Mucosa of stomach (tissue), 1 donor: ENCODE data around the gene NR2F2.

Source experiments
- H3K27me3 ChIP-seq: one replicate; pipeline ENCODE4 v1.7.0; 2013; ENCODE audit warnings: mild to moderate bottlenecking, low read length; ENCODE audit not compliant: control insufficient read depth, insufficient read depth
- H3K36me3 ChIP-seq: one replicate; pipeline ENCODE4 v1.7.0; 2013; ENCODE audit warnings: low read length; ENCODE audit not compliant: control insufficient read depth, insufficient read depth
- H3K4me1 ChIP-seq: one replicate; pipeline ENCODE4 v1.7.0; 2013; ENCODE audit warnings: mild to moderate bottlenecking, low read length; ENCODE audit not compliant: control insufficient read depth, insufficient read depth
- H3K4me3 ChIP-seq: one replicate; pipeline ENCODE4 v1.7.0; 2013; ENCODE audit warnings: low read length
- H3K9ac ChIP-seq: one replicate; pipeline ENCODE4 v1.7.0; 2013; ENCODE audit warnings: mild to moderate bottlenecking, low read length, moderate library complexity
- H3K9me3 ChIP-seq: one replicate; pipeline ENCODE4 v1.7.0; 2013; ENCODE audit warnings: mild to moderate bottlenecking, low read length, moderate library complexity; ENCODE audit not compliant: control insufficient read depth
- donor health status: Pancreatic carcinoma.

NR2F2 gene

DNA sequence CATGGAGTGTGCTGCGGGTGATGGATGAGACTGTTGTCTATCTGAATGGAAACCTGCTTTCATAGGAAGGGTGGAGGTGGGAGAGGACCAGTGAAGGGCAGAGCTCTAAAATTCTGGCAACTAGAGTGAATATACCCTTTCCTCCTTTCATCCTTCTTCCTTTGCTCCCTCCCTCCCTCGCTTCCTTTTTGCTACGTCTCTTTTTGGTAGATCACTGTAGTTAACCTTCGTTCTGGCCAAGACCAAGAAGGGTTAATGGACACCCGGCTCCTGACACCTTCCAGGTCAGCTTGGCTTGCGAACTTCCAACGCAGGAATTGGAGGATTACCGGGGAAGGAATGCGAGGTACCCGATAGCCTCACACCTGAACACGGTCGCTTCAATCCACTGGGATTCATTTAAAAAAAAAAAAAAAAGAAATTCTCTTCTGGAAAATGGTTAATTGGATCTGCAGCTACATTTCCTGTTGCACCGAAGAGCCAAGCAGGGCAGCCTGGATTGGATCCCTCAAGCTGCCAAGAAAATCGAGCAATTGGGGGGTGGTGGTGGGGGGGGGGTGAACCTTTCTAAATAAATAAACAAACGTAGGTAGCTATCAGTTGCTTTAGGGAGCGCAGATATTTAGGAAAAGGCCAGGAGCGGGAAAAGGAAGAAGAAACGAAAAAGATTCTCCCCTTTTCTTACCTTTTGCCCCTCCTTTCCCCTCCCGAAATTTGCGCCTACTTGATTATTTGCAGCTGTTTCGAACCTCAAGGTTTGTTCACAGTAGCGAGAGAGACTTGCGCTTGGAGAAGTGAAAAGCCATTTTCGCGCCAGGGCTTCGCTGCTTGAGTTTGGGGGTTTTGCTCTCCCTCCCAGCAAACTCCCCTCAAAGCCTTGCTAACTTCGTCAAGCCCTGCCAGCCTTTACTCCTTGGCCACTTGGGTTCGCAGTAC, 9.5 kb upstream of the NR2F2 start:
- H3K9ac ChIP-seq, result peak overlapping the region; percentile 54
- peaks cover 60% of the 10 kb centered on the region for H3K27me3 ChIP-seq
- H3K36me3 ChIP-seq, result no peaks in the 10 kb centered on the region
- H3K4me3 ChIP-seq, result peak overlapping the region; percentile 33
- H3K9me3 ChIP-seq, result no peaks in the 10 kb centered on the region
- no peaks in the 10 kb centered on the region for H3K4me1 ChIP-seq

- Histone ChIP-seq H3K4me1 (no peaks in the 10 kb centered on the region), H3K4me3 (peak overlapping the region; percentile 33), H3K27me3 (peaks cover 66% of the 10 kb centered on the region), H3K36me3 (no peaks in the 10 kb centered on the region), H3K9me3 (no peaks in the 10 kb centered on the region), H3K9ac (peak overlapping the region; percentile 54)
Observed at GRCh38 chr15:96321639-96322535, 8.6 kb upstream of the NR2F2 start.

DNA sequence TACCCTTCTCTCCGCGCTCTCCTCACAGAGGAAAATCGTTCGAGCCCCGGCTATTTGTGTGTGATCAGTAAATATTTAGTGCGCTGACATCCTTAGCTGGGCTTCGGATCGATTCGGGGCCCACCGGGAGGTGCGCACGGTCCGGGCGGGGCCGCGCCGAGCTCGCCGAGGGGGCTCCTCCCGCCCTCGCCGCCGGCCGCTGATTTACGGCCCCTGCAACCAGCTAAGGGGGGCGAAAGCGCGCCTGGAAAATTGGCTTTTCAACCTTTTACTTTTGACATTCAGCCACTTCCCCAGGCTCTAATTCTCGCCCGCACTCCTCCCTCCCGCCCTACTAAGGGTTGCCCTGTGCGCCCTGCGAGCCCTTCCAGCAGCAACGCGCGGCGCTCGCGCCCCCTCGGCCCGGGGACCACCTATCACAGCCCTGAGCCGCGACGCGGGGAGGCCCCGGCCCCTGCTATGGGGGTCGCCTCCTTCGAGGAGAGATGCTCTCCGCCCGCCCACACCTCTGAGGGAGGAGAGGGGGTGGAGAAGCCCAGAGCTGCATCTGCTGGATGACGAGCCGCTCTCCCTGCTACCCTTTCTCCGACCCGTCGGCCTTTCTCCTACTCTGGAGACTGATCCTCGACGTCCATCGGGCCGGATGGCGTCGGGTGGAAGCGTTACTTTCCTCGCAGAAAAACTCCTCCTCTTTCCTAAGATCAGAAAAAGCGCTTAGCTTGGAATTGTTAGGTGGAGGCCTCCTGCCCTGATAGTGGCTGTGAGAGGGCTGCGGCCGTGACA, 7.8 kb upstream of the NR2F2 start:
- no peak overlapping the region for H3K4me3 ChIP-seq
- H3K9me3 ChIP-seq, result no peaks in the 10 kb centered on the region
- peaks cover 3% of the 10 kb centered on the region for H3K4me1 ChIP-seq
- H3K9ac ChIP-seq, result peak overlapping the region; percentile 54
- no peaks in the 10 kb centered on the region for H3K36me3 ChIP-seq
- H3K27me3 ChIP-seq, result peaks cover 67% of the 10 kb centered on the region

- Histone ChIP-seq H3K36me3 (no peaks in the 10 kb centered on the region), H3K27me3 (peaks cover 67% of the 10 kb centered on the region), H3K4me1 (peaks cover 3% of the 10 kb centered on the region), H3K4me3 (no peak overlapping the region), H3K9ac (peak overlapping the region; percentile 29), H3K9me3 (no peaks in the 10 kb centered on the region)
Observed at GRCh38 chr15:96323319-96324145, 7.0 kb upstream of the NR2F2 start.

DNA sequence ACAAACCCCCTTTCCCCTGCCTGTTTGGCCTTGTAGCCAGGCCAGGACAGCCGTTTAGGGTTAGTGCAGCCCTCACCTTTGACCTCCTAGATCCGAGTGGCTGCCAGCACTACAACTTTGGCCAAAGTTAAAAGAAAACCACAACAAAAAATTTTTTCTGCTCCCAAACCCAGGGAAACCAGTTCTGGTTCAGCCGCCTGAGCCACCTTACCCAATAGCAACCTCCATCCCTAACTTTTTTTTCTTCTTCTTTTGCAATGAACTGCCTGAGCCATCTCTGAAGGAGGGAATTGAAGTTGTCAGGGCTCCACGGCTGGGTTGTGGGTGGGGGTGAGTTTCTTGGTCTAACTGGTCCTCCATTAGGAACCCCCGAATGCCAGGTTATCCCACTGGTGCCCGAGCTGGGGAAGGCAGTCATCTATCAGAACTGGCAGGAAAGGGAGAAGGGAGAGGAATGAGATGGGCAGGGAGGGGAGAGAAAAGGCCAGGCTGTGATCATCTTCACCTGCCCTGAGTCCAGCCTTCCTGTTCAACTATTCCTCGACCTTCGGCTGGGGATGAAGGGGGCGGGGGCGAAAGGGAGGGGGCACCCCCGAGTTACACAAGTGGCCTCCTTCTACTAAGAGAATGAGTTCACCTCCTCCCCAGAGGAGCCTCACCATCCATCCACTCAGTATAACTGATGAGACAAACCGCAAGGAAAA, 6.2 kb upstream of the NR2F2 start:
- Histone ChIP-seq H3K9me3 (no peaks in the 10 kb centered on the region), H3K9ac (peak overlapping the region; percentile 29), H3K27me3 (peaks cover 65% of the 10 kb centered on the region), H3K4me1 (peaks cover 3% of the 10 kb centered on the region), H3K4me3 (no peak overlapping the region), H3K36me3 (no peaks in the 10 kb centered on the region)

DNA sequence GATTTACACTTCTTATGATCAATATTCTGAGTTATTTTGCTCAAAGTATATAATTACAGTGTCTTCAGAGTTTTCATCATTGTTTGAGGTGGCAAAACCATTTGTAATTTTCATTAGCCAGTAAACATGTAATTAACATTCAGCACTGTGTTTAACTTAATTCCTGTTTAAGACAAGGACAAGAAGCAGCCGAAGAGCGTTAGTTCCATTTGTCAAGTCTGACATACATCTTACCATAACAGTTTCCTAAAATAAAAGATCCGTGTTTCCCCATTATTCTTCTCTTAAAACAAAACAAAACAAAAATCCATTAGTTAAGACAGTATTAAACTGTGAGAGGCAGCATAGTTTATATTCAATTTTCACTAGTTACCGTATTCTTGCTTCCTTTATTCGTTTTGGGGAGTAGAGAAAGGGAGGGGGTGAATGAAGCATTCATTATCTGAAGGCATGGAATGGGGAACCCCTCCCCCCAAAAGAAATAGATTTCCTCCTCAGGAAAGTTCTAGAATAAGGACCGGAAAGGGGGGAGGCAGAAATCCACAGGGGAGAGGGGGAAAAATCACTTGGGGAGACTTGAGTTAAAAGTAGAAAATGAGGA, 5.5 kb upstream of the NR2F2 start:
- Histone ChIP-seq H3K36me3 (no peaks in the 10 kb centered on the region), H3K9me3 (no peaks in the 10 kb centered on the region), H3K4me1 (peaks cover 3% of the 10 kb centered on the region), H3K9ac (peak overlapping the region; percentile 13), H3K27me3 (peaks cover 59% of the 10 kb centered on the region), H3K4me3 (no peak overlapping the region)

DNA sequence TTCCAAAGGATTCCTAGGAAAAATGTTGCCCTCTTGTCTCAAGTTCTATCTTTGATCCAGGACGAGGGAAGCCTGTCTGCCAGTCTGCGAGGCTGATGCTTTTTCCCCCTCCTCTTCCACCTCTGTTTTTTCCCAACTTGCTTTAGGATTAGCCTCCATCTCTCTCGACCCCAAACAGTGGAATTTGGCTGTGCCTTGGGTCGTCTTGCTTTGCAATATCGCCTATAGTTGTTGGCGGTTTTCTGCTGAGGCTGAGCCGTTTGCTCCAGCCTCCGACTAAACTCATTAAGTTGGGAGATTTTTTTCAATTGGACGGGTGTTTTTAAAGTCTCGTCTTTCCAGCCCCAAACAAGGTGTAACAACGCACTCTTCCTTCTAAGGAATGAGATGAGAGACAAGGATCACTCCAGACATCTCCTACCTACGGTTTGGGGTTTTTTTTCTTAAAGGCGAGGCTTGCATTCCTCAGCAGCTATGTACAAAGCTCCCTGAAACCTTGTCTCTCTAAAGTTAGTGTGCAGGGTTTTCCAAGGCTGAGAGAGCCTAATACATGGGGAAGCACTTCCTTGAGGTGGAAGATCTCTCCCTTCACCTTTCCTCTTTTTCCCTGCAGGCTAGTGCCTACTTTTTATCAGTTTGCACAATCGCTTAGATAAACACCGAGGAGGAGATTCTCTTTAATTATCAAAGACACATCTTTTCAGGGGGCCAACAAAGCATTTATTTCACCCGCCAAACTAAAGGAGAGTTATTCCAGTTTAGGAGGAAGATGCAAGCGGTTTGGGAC, 4.8 kb upstream of the NR2F2 start:
- Histone ChIP-seq H3K4me1 (peaks cover 3% of the 10 kb centered on the region), H3K4me3 (no peak overlapping the region), H3K9me3 (no peaks in the 10 kb centered on the region), H3K9ac (peak overlapping the region; percentile 13), H3K36me3 (no peaks in the 10 kb centered on the region), H3K27me3 (peaks cover 55% of the 10 kb centered on the region)

DNA sequence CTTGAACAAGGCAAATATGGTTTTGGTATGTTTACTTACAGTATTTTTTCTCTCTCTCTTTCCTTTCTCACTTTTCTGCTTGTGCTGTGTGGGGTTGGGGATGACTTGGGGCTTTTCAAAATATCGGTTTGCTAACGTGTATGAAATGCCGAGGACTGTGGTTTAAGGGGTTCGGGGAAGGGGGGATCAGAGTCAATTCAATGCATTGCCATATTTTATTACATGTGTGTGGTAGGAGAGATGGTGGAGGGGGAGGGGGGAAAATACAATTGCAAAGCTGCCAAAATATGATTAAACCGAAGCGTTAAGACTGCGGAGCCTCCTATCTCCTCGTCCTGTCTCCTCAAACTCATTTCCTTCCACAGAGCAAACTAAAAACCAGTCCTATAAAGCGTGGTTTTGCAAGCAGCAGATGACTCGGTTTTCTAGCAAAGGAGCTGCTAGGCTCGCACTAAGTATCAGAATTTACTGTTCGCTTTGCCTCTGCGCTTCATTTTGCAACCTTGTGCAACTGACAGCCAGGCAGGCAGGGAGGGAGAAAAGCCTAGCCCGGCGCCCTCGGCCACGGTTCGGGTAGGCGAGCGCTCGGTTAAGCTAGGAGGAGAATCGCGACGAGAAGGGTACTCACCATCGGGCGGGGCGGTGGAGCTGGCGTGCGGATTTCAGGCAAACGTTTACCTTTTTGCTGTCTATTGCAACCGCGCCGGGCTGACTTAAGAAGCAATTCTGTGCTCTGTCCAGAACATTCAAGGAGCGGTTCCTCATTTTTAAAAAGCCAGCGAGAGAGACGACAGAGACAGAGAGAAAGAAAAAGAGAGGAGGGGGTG, 4.0 kb upstream of the NR2F2 start:
- Histone ChIP-seq H3K9me3 (no peaks in the 10 kb centered on the region), H3K9ac (peak overlapping the region; percentile 44), H3K4me3 (no peak overlapping the region), H3K36me3 (no peaks in the 10 kb centered on the region), H3K4me1 (peaks cover 3% of the 10 kb centered on the region), H3K27me3 (peaks cover 47% of the 10 kb centered on the region)

DNA sequence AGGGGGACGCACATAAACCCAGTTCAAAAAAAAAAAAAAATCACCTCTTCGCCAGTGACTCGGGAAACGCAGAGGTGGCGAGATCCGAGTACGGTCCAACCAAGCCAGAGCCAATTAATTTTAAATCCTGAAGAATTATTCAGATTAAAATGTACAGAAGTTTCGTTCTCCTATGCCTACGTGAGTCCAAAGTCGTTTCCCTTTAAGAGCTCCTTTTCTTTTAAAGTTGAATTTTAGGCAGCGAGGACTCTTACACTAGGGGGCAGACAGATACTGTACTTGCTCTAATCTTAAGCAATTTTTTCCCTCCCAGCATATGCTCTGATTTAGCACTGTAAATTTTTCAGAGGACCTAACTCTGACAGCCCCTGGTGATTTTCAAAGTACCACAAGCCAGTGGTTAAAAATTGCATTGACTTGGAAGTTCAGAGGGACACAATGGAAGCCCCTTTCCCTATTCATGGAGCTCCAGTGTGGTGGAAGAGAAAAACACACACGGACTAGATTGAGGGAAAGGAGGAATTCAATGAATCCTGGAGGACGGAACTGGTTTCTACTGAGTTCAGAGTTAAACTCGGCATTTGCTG, 3.3 kb upstream of the NR2F2 start:
- H3K4me1 ChIP-seq, result peaks cover 3% of the 10 kb centered on the region
- H3K4me3 ChIP-seq, result no peak overlapping the region
- no peaks in the 10 kb centered on the region for H3K9me3 ChIP-seq
- H3K36me3 ChIP-seq, result no peaks in the 10 kb centered on the region
- H3K9ac ChIP-seq, result peak overlapping the region; percentile 44
- peaks cover 40% of the 10 kb centered on the region for H3K27me3 ChIP-seq
